GM21515 (cell line): ENCODE data around the gene OR5B21.

ENCODE experiments used
- ATAC-seq: cut with Tn5 transposase; IDR thresholded peaks from one replicate; pipeline ENCODE4 v1.9.1; 2021; ENCODE audit not compliant: unreplicated experiment

Gene OR5B21

GRCh38 chr11:58508005-58508404, at the start of gene OR5B21:
Gene OR5B21 (minus strand): TSS chr11:58508105. CDS start chr11:58508105, 0 bp downstream.
- no peak for ATAC-seq

GRCh38 chr11:58549644-58550043, 41.7 kb upstream of the OR5B21 start:
- no peak for ATAC-seq

- no peak for ATAC-seq
Observed at GRCh38 chr11:58546841-58547240, 38.9 kb upstream of the OR5B21 start.

GRCh38 chr11:58531865-58532341, 24.0 kb upstream of the OR5B21 start:
- no peak for ATAC-seq

- no peak for ATAC-seq
Observed at GRCh38 chr11:58530236-58530635, 22.3 kb upstream of the OR5B21 start.

- no peak for ATAC-seq
Observed at GRCh38 chr11:58527429-58527828, 19.5 kb upstream of the OR5B21 start.

GRCh38 chr11:58526721-58527120, 18.8 kb upstream of the OR5B21 start:
- ATAC-seq: no peak

GRCh38 chr11:58525037-58525614, 17.2 kb upstream of the OR5B21 start:
- ATAC-seq: peak; percentile 88

- peak; percentile 21 for ATAC-seq
Observed at GRCh38 chr11:58524232-58525036, 16.5 kb upstream of the OR5B21 start.

GRCh38 chr11:58513747-58514367, 6.0 kb upstream of the OR5B21 start:
- no peak for ATAC-seq

GRCh38 chr11:58511636-58512035, 3.7 kb upstream of the OR5B21 start:
- ATAC-seq: no peak

- ATAC-seq: no peak
Observed at GRCh38 chr11:58509748-58510147, 1.8 kb upstream of the OR5B21 start.

- no peak for ATAC-seq
Observed at GRCh38 chr11:58508814-58509213, 909 bp upstream of the OR5B21 start.

- ATAC-seq: no peak
Observed at GRCh38 chr11:58507355-58507754, 550 bp downstream of the OR5B21 start.

- ATAC-seq: peak; percentile 55
Observed at GRCh38 chr11:58506935-58507334, 970 bp downstream of the OR5B21 start.

- ATAC-seq: no peak
Observed at GRCh38 chr11:58505849-58506248, 2.1 kb downstream of the OR5B21 start.

- no peak for ATAC-seq
Observed at GRCh38 chr11:58504232-58504631, 3.7 kb downstream of the OR5B21 start.

- ATAC-seq: peak; percentile 94
Observed at GRCh38 chr11:58503361-58503856, 4.5 kb downstream of the OR5B21 start.

- ATAC-seq: no peak
Observed at GRCh38 chr11:58502004-58502403, 5.9 kb downstream of the OR5B21 start.

GRCh38 chr11:58498464-58498863, 9.4 kb downstream of the OR5B21 start:
- no peak for ATAC-seq

GRCh38 chr11:58497951-58498350, 10.0 kb downstream of the OR5B21 start:
- no peak for ATAC-seq

- ATAC-seq: no peak
Observed at GRCh38 chr11:58495906-58496305, 12.0 kb downstream of the OR5B21 start.
